ENCODE results near the gene ACTA1. TPM values are rescaled to one million over a fixed set of nuclear protein-coding genes. Genes with fewer than 3 reads are reported as not detected.

Gene ACTA1
- polyA plus RNA-seq, 2 of the 4 experiments (the other 2 are of a cell fraction) = 0.16 to 0.25 TPM

DNA sequence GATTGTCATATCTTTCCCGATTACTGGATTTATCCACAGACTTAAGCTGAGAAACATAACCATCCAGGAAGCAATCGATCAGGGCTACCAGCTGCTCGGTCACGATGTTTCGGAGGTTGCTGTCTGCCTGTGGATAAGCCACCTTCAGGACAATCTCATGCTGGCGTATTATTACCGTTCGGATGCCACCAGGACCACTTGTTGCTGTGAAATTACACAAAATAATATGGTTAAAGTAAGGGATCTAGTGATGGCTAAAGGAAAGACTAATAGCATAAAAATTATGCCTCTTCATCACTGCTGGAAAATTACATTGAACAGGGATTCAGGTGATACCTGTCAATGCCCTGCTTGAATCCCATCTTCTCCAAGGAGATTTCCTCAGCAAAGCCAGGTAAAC, 30.8 kb upstream of the ACTA1 start:
- WGBS (ENCODE audit: missing lambda C conversion rate) = 89% methylated on average over 8 of the region's 8 CpGs
- ATAC-seq (no peak), DNase-seq (ENCODE audit: low read depth in 1 of 2, low spot score in 1 of 2) (no peak), FAIRE-seq (no peak)
- POLR2A ChIA-PET = no interaction called here
- Histone ChIP-seq H3K9me3 (no peaks in the 10 kb centered on the region), H3K4me2 (no peak overlapping the region), H3K4me3 (no peak overlapping the region), H3K4me1 (no peaks in the 10 kb centered on the region), H3K27ac (no peak overlapping the region)
- TF ChIP-seq, protein P1, sequence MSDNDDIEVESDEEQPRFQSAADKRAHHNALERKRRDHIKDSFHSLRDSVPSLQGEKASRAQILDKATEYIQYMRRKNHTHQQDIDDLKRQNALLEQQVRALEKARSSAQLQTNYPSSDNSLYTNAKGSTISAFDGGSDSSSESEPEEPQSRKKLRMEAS (IDR thresholded peaks at IDR 0.05) = no peak
- TF ChIP-seq POLR2A (IDR thresholded peaks at IDR 0.05; ENCODE audit: low read length) = no peak
- CTCF ChIA-PET = interaction anchor here (0.8 to 1.5 kb wide), 3 partner anchors 10 to 22 kb away, joined by 3 read pairs; no protein-coding TSS in a partner anchor

DNA sequence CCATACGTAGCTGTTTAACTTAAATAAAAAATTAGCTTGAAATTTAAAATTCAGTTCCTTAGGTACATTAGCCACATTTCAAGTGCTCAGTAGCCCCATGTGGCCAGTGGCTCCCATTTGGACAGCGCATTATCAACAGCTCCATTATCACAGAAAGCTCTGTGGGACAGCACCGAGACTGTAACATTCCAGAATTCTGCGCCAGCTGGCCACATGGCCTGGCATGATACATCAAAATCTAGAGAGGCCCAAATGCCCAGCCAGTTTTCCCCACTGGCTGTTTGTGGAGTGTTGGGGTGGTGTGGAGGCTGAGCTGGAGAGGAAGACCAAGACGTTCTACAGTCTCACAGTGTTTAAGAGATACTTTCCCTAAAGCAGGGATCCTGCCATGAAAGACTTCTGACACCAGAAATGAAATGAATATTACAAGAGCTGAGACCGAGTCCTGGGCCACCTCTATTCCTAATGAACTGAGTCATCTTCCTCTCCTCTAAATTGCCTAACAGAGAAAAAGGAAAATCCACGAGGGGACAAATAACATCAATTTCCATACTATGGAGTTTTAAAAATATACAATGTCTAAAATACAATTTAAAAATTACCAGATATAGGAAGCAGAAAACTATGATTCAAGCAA, 27.3 kb upstream of the ACTA1 start:
- WGBS (ENCODE audit: missing lambda C conversion rate) = 92% methylated on average over 7 of the region's 7 CpGs
- Histone ChIP-seq H3K27ac (no peak overlapping the region), H3K4me3 (no peak overlapping the region), H3K4me2 (no peak overlapping the region), H3K4me1 (no peaks in the 10 kb centered on the region), H3K9me3 (no peaks in the 10 kb centered on the region)
- POLR2A ChIA-PET = no interaction called here
- TF ChIP-seq FOSL2 (IDR thresholded peaks at IDR 0.05) = no peak
- TF ChIP-seq FOSL2 (CRISPR knock-in tag; IDR thresholded peaks at IDR 0.05) = no peak
- TF ChIP-seq RCOR1 (IDR thresholded peaks at IDR 0.05; ENCODE audit: low read depth, low read length) = no peak
- TF ChIP-seq NR3C1 (IDR thresholded peaks at IDR 0.05) = no peak
- TF ChIP-seq FOXS1 (CRISPR knock-in tag; IDR thresholded peaks at IDR 0.05) = no peak
- no peak for TF ChIP-seq CEBPB (IDR thresholded peaks at IDR 0.05)
- no peak for DNase-seq (ENCODE audit: low read depth in 1 of 2, low spot score in 1 of 2)
- CTCF ChIA-PET = interaction anchor here (0.7 to 1.6 kb wide), 3 partner anchors 10 to 21 kb away, joined by 3 to 7 read pairs (median 3); no protein-coding TSS in a partner anchor
- FAIRE-seq = no peak
- no peak for ATAC-seq

DNA sequence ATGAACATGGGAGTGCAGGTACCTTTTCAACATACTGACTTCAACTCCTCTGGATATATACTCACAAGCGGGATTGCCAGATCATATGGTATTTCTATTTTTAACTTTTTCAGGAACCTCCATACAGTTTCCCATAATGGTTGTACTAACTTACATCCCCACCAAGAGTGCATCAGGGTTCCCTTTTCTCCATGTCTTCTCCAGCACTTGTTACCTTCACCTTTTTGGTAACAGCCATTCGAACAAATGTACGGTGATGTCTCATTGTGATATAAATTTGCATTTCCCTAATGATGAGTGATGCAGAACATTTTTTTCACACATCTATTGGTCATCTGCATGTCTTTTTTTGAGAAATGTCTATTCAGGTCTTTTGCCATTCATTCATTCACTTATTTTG, 25.9 kb upstream of the ACTA1 start:
- CTCF ChIA-PET = interaction anchor here (1.0 to 1.6 kb wide), 3 partner anchors 11 to 22 kb away, joined by 3 to 7 read pairs (median 3); no protein-coding TSS in a partner anchor
- Histone ChIP-seq H3K4me1 (no peaks in the 10 kb centered on the region), H3K4me2 (no peak overlapping the region), H3K4me3 (no peak overlapping the region), H3K9me3 (no peaks in the 10 kb centered on the region), H3K27ac (no peak overlapping the region)
- TF ChIP-seq MAFK (IDR thresholded peaks at IDR 0.05; ENCODE audit: partially characterized antibody) (no peak), CEBPB (IDR thresholded peaks at IDR 0.05) (no peak)
- TF ChIP-seq, protein P2, sequence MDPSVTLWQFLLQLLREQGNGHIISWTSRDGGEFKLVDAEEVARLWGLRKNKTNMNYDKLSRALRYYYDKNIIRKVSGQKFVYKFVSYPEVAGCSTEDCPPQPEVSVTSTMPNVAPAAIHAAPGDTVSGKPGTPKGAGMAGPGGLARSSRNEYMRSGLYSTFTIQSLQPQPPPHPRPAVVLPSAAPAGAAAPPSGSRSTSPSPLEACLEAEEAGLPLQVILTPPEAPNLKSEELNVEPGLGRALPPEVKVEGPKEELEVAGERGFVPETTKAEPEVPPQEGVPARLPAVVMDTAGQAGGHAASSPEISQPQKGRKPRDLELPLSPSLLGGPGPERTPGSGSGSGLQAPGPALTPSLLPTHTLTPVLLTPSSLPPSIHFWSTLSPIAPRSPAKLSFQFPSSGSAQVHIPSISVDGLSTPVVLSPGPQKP (IDR thresholded peaks at IDR 0.05; ENCODE audit: low read depth, low read length) = no peak
- TF ChIP-seq, protein P3, sequence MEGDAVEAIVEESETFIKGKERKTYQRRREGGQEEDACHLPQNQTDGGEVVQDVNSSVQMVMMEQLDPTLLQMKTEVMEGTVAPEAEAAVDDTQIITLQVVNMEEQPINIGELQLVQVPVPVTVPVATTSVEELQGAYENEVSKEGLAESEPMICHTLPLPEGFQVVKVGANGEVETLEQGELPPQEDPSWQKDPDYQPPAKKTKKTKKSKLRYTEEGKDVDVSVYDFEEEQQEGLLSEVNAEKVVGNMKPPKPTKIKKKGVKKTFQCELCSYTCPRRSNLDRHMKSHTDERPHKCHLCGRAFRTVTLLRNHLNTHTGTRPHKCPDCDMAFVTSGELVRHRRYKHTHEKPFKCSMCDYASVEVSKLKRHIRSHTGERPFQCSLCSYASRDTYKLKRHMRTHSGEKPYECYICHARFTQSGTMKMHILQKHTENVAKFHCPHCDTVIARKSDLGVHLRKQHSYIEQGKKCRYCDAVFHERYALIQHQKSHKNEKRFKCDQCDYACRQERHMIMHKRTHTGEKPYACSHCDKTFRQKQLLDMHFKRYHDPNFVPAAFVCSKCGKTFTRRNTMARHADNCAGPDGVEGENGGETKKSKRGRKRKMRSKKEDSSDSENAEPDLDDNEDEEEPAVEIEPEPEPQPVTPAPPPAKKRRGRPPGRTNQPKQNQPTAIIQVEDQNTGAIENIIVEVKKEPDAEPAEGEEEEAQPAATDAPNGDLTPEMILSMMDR (IDR thresholded peaks at IDR 0.05) = no peak
- no peak for DNase-seq (ENCODE audit: low read depth in 1 of 2, low spot score in 1 of 2)
- POLR2A ChIA-PET = no interaction called here
- WGBS (ENCODE audit: missing lambda C conversion rate) = 97% methylated on average over 3 of the region's 3 CpGs
- ATAC-seq = no peak
- FAIRE-seq = no peak

DNA sequence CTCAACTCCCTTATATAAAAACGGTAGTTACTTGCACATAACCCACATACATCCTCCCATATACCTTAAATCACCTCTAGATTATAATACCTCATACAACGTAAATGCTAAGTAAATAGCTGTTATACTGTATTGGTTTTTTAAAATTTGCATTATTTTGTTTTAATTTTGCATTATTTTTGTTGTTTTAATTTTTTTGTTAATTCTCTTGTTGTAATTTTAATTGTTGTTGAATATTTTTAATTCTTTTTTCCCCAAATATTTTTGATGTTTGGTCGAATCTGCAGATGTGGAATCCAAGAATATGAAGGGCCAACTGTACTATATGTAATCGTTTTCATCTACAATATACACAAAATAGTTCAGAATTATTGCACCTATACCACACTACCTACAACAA, 23.5 kb upstream of the ACTA1 start:
- no peak for FAIRE-seq
- POLR2A ChIA-PET = no interaction called here
- WGBS (ENCODE audit: missing lambda C conversion rate) = 85% methylated on average over 4 of the region's 4 CpGs
- no peak overlapping the region for H3K4me3 ChIP-seq
- H3K9me3 ChIP-seq = no peaks in the 10 kb centered on the region
- CTCF ChIA-PET = interaction anchor here (0.6 to 1.6 kb wide), 4 partner anchors 13 to 199 kb away, joined by 3 to 5 read pairs (median 3); no protein-coding TSS in a partner anchor
- no peak overlapping the region for H3K27ac ChIP-seq
- no peaks in the 10 kb centered on the region for H3K4me1 ChIP-seq
- no peak for DNase-seq (ENCODE audit: low read depth in 1 of 2, low spot score in 1 of 2)
- no peak overlapping the region for H3K4me2 ChIP-seq
- no peak for ATAC-seq
- no peak for TF ChIP-seq RFX5 (IDR thresholded peaks at IDR 0.05)
- TF ChIP-seq CHD4 (IDR thresholded peaks at IDR 0.05; ENCODE audit: borderline replicate concordance) = no peak
- no peak for TF ChIP-seq POLR2A (IDR thresholded peaks at IDR 0.05; ENCODE audit: low read length)
- TF ChIP-seq NPAS2 (CRISPR knock-in tag; IDR thresholded peaks at IDR 0.05; ENCODE audit: borderline replicate concordance) = no peak
- TF ChIP-seq RAD21 (conservative IDR thresholded peaks at IDR 0.05 in 1 of 2, IDR thresholded peaks at IDR 0.05 in 1 of 2) = no peak
- TF ChIP-seq EHF (CRISPR knock-in tag; IDR thresholded peaks at IDR 0.05) = no peak
- TF ChIP-seq, protein P4, sequence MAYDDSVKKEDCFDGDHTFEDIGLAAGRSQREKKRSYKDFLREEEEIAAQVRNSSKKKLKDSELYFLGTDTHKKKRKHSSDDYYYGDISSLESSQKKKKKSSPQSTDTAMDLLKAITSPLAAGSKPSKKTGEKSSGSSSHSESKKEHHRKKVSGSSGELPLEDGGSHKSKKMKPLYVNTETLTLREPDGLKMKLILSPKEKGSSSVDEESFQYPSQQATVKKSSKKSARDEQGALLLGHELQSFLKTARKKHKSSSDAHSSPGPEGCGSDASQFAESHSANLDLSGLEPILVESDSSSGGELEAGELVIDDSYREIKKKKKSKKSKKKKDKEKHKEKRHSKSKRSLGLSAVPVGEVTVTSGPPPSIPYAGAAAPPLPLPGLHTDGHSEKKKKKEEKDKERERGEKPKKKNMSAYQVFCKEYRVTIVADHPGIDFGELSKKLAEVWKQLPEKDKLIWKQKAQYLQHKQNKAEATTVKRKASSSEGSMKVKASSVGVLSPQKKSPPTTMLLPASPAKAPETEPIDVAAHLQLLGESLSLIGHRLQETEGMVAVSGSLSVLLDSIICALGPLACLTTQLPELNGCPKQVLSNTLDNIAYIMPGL (CRISPR knock-in tag; IDR thresholded peaks at IDR 0.05; ENCODE audit: borderline replicate concordance) = no peak
- TF ChIP-seq MAZ (IDR thresholded peaks at IDR 0.05; ENCODE audit: borderline replicate concordance, low read depth, low read length) = no peak
- TF ChIP-seq KDM1A (IDR thresholded peaks at IDR 0.05; ENCODE audit: low read depth) = no peak
- TF ChIP-seq HEYL (CRISPR knock-in tag; IDR thresholded peaks at IDR 0.05) = no peak
- no peak for TF ChIP-seq KDM5A (IDR thresholded peaks at IDR 0.05)
- TF ChIP-seq PHF8 (IDR thresholded peaks at IDR 0.05; ENCODE audit: borderline replicate concordance, low read depth) = no peak
